Stimulated activated naive CD8-positive, alpha-beta T cell treated with anti-CD3 and anti-CD28 coated beads, Interleukin-15, Interleukin-2, amounts not matched to agents 100 U/mL and 50 U/mL, for 24 hours (primary cell): ENCODE measurements around the gene ANKS3.
A peak's percentile ranks its signal among the peaks of the same experiment; 100 is the strongest.

Experiments
- ATAC-seq: fragments of 150-1000 bp; cut with Tn5 transposase; one replicate; pipeline ENCODE4 v1.10.0; 2021
- DNase-seq: peaks from one replicate; pipeline ENCODE4 v3.0.0; 2021

ANKS3 gene

DNA sequence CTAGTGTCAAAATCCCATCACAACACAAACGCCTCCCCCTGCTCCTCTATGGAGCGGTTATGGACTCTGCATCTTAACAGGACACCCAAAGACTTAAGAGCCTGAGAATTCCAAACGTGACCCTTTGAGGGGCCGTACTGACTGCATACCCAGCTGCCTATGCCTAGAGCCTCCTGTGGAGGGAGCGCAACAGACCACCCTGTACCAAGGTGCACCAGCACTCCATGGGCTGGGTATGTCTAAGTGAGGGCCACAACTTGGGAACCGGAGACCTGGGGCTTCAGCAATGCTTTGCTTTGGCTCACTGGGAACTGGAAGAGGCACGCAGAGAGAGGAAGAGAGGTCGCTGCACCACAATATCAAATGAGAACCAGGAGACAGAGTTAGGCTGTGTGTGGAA, 5.4 kb downstream of the ANKS3 start:
- DNase-seq (no peak), ATAC-seq (no peak)

DNA sequence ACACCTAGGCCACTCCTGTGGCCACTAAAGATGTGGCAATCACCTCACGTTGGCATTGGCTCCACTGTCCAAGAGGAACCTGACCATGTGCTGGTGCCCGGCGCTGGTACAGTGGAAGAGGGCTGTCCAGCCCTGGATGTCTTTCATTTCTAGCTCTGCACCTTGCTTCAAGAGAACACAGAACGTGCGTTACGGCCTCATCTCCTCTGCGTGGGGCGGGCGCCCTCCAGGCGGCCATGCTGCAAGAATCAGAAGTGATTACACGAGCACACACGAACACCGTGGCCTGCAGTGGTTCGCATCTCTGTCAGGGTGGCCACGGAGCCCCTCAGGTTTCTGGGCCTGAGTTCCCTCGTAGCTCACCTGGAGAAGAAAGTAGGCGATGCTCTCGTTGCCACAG, 7.5 kb downstream of the ANKS3 start:
- no peak for ATAC-seq
- DNase-seq, result no peak

DNA sequence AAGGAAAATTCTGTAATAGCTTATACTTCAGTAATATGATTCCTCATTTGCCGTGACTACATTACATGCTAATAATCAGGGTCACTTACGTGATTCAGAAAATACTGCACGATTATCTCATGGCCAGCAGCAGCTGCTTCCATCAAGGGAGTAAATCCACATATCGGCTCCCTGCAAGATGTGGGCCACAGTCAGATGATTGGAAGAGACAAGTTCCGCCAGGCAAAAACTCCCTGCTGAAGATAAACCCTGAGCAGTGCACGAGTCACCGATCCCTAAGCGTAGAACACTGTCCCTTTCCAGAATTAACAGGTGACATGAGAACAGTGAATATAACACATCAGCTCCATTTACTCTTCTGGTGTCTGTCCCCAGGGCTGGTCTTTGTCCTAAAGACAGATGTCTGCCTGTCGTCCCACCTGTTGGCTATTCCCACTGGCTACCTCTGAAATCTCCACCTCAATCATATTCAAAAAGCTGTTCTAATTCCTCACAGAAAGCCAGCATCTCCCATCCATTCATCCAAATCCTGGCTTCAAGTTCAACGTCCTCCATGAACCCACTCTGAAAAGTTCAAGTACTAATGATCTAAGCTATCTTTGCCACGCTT, 9.3 kb downstream of the ANKS3 start:
- ATAC-seq, result no peak
- DNase-seq, result no peak

DNA sequence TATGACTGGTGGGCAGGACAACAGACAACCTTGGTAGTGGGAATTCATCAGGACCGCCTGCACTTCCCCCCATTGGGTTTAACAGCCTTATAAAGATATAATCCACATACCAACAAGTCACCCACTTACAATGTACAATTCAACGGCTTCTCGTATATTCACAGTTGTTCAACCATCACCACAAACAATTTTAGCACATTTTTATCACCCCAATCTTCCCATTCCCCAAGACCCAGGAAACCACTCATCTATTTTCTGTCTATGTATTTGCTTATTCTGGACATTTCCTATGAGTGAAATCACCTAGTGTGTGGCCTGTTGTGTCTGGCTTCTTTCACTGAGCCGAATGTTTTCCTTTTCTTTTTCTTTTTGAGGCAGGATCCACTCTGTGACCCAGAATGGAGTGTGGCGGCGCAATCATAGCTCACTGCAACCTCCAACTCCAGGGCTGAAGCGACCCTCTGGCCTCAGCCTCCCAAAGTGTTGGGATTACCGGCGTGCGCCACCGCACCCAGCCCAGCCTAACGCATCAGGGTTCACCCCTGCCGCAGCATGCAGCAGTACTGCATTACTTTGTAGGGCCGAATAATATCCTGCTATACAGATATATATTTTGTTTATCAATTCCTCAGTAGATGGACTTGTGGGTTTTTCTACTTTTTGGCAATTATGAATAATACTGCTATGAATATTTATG, 10.9 kb downstream of the ANKS3 start:
- DNase-seq (no peak), ATAC-seq (no peak)

DNA sequence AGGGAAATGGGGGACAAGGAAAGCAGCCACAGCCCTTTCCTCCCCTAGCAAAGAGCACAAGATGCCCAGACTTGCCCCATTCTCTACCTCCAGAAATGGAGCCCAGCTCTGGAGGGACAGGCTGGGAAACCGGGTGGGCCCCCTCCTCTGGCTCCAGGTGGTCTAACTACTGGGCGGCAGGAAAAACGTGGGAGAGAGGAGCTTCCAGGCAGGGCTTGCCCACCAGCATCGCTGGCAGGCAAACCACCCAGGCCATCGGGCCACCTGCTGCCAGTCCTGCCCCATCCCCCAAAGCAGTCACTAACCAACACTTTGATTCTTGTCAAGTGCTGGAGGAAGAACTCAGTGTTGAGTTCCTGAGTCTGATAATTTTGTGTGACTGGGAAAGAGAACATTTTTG, 15.6 kb downstream of the ANKS3 start:
- no peak for DNase-seq
- ATAC-seq, result no peak

DNA sequence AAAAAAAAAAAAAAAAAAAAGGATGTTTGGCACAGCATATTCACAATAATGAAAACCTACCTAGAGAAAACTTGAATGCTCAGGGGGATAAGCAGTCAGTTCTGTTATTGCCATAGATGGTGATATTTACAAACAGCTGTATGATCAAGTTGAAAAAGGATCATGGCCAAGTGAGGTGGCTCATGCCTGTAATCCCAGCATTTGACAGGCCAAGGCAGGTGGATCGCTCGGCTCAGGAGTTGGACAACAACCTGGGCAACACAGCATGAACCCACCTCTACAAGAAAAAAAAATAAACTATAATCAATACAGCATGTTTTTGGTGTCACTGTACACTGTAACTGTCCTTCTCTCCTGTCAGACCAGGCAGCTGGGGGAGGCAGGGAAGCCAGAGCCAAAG, 19.1 kb downstream of the ANKS3 start:
- ATAC-seq (no peak), DNase-seq (no peak)

DNA sequence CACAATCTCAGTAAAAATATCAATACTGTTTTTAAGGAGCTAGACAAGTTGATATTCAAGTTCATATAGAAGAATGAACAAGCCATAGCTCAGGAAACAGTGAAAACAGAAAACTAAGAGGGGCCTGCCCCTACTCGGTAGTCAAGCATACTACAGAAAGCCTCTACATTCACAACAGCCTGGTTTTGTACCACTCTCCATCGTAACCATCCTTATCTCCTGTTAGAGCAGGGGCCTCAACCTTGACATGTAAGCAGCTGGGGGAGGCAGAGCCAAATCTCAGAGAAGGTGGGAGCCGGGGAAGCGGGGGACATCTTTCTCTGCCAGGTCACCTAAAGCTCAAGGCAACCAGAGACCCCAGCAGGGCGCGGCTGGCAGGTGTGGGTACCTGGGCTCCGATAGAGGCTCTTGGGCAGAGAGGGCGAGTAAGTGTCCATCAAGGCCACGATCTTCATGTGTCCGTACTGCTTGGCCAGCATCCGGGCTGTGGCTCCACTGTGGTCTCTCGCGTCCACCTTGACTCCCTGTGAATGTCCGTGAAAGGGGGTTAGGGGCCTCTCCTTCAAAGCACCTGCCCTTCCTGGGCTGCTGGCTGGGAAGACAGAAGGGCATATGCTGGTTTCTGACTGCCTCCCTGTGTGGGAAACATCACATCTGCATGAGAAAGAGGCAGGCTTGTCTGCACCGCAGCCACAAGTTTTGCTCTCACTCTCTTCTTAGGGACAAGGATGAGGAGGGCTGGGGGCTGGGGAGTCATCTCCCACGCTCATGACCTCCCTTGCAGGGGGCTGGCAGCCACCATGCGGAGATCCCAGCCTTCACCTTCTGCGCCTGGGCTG, 20.2 kb downstream of the ANKS3 start:
- no peak for DNase-seq
- ATAC-seq, result no peak

DNA sequence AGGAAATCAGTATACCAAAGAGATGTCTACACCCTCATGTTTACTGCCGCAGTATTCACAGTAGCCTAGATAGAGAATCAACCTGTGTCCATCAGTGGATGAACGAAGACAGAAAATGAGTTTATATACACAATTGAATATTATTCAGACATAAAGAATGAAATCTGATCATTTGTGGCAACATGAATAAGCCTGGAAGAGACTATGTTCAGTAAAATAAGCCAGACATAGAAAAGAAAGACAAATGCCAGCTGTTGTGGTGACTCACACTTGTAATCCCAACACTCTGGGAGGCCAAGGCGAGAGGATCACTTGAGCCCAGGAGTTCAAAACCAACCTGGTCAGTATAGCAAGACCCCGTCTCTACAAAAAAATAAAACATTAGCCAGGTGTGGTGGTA, 24.6 kb downstream of the ANKS3 start:
- no peak for ATAC-seq
- no peak for DNase-seq

DNA sequence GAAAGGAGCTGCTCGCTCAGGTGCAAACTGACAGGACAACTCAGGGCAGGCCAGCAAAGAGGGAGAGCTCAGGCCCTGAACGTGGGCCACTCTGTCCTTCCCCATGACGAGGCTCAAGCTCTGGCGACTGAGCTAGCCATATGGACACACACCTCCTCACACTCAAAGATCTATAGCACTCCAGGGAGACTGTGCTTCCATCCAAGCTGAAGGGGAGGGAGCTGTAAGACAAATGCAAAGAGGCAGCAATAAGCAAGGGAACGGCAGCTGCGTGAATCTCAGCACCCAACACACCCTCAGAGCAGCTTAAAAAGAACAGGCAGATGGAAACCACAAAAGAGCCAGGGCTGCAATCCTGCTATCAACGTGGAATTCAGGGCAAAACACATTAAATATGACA, 27.2 kb downstream of the ANKS3 start:
- DNase-seq, result no peak
- ATAC-seq, result no peak

DNA sequence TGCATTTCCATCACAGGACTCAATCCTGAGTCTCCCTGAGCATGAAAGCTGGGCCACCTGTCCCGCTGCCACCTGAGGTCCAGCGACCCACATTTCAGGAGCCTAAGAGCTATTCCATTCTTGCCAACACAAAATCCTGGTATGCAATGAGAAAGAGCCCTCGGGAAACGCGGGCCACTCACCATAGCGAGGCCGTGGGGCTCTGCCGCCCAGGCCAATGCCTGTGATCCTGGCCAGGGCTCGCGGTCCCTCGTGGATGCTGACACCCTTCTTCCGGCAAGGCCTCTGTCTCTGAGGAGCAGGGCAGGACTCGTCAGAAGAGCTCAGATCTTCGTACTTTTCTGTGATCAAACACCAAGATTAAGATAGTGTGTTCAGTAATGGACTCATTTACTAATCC, 29.2 kb downstream of the ANKS3 start:
- ATAC-seq, result no peak
- DNase-seq, result no peak

DNA sequence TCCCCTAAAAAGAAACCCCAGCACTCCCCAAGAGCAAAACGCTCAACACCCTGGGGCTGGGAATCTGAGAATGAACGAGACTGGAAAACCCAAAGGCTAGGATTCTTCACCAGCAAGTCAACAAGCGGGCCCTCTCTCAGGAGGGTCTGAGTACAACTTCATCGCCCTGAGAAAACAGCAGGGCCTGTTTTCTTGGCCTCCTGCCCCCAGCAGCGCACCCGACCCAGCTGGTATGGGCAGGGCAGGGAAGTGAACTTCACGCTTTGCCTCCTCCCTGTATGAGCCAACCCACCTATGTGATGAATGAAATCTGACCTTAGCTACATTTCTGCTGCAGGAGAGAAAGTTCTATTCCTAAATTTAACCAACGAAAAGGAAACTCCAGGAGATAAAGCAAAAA, 29.6 kb downstream of the ANKS3 start:
- no peak for ATAC-seq

DNA sequence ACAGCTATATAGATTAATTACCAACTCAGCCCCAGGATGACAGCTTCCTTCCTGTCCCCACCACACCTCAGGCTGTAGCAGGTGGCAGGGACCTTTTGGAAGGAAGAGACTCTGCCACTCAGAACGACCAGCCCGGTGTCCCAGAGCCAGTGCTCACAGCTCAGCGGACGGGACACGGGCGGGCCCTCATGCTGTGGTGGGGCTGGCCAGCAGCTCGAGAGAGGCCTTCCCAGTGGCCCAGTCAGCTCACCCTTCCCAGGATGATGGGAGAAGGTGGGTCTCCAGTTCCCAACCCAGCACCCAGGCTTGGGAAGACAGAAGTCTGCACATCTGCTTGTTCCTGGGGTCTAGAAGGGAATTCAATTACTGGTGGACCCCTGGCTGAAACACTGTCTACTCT, 30.2 kb downstream of the ANKS3 start:
- ATAC-seq (no peak), DNase-seq (no peak)

More for the DNA sequence above, 29.6 kb downstream of the ANKS3 start:
- no peak for DNase-seq

DNA sequence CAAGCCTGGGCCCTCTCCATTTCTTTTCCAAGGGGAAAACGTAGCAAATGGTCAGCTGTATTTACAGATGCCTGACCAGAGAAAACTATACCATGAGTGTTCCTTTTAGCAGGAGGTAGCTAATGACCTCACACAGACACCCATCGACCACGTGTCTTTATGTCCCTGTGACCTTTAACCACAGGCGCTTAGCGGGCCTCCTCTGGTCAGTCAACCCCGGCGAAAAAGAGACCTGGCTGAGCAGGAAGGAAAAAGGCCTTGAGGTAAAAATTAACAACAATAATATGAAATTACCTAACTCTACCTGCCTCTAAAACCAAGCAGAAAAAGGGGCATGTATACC, 31.6 kb downstream of the ANKS3 start:
- DNase-seq, result no peak
- ATAC-seq, result no peak

DNA sequence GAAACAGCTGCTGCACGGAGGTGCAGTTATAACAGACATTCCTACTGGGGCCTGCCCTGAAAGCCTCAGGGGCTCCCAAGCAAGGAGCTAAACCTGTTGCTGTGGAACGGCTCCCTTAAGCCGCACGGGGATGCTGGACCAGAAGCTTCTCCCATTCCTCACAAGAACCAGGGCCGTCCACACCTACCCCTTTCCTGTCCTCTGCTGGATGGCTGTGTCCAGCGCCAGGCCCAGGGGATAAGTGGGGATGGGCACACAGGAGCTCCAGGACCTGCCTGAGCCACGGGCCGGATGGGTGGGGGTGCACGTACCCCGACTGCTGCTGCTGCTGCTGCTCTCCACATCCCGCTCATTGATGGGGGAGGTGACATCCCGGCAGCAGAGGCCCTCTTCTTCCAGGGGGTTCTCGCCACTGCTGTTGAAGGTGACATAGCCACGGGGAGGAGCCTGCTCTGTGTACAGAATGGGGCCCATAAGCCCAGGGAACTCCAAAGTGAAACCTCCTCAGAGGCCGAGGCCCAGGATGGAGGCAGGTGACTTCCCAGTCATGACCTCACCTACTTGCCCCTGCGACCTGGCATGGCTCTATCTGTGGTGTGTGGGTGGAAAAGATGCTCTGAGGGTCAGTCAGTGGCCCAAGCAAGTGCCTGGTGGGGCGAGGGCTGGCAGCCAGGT, 32.1 kb downstream of the ANKS3 start:
- DNase-seq (no peak), ATAC-seq (no peak)

DNA sequence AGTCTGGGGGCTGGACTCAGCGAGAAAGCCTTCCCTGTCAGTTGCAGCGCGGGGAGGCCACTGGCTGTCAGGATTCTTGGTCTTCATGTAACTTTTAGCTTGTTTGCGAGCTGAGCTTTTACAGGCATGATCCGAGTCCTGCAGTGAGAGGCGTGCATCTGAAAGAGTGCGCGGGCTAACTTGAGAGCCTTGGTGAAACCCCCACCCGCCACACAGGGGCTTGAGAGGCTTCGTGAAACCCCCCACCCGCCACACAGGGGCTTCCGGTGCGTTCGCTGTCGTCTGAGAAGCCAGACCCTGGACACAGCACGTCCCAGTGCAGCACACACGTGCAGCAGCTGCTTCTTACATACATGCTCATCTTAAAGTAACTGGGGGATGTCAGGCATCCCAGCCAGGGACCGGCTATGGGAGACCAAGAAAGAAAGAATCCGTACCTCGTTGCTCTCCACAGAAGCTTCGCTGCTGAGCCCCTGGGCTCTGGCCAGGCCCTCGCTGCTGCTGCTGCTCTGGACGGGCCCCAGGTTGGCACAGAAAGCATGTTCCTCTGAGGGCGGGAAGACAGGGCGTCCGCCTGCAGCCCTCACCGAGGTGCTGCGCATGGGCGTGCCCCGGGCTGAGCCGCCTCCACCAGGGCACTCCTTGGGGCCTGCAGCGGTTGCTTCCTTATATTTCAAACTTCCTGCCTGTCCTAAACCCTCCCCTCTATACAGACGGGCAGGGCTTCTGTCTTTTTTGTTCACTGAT, 32.9 kb downstream of the ANKS3 start:
- ATAC-seq, result no peak
- DNase-seq, result no peak

DNA sequence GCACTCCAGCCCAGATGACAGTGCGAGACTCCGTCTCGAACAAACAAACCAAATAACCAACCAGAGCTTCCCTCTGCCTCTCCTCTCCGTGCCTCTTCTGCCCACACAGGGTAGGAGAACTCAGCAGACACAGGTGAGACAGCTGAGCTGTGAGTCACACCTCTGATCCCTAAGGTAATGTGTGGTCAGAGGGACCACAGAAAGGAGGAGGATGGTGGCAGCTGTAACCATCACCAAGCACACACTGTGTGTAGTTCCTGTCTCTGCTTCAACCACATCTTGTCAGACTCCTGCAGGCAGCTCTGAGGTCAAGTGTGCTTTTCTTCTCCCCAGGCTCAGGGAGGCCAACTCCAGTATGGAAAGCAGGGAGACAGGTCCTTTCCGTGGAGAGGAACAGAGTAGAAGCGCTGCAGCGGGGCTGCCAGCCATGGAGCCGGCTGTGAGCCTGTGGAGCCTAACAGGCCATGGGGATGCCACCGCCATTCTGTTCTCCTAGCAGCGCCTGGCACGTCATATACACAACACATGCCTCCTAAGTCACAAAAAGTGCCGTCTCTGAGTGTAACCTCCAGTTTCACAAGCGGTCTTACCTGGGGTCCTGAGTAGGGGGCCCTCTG, 33.6 kb downstream of the ANKS3 start:
- DNase-seq (no peak), ATAC-seq (peak; percentile 75)

DNA sequence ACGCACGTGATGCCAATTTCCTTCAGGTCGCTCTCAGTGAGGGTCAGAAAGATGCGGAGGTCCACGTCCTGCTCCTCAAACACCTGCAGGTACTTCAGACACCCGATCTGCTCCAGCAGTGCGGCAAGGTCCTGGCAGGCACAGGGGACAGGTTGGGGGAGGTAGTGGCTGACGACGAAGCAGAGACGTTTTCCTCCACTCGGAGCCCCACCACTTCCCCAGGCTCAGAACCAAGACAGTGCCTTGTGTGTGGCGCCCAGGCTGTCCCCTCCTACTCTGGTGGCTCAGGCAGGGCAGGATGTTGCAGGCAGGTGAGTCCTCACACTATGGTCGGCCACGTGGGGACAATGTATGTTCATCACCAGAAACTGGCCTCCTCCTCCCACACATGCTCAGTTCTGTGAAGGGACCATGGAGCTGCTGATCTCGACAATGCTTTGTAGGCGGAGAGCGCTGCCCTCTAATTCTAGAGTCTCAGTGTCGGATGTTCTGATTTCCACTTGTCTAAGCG, 35.0 kb downstream of the ANKS3 start:
- DNase-seq, result no peak

DNA sequence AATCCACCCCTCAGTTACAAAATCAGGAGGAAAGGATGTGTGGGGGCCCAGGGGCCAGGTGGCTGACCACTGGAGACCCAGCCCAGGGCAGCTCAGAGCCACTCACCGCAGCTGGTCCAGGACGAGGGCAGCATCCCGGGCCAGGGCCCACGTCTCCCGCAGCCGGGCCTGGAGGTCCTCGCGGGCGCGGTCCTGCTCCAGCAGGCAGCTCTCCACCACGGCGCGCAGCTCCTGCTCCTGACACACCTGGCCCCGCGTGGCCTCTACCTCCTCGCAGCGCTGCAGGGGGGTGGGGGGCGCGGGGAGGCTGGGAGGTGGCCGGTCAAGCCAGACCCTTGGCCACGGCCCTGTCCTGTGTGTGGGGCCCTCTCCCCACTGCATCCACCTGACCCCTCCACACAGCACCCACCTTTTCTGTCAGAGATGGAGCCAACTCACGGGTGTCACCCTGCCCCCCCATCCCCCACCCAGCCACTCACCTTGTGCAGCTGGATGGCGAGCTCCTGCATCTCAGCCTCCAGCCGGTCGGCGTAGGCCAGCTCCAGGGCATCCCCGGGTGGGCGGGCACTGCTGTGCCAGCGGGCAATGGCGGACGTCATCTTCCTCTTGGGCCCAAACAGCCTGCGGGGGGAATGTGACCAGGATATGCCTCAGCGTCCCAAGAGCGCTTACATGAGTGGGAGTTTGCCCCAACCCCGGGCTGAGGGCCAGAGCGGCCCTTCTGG, 35.6 kb downstream of the ANKS3 start:
- no peak for DNase-seq
- ATAC-seq, result no peak

More for the DNA sequence above, 35.0 kb downstream of the ANKS3 start:
- no peak for ATAC-seq

DNA sequence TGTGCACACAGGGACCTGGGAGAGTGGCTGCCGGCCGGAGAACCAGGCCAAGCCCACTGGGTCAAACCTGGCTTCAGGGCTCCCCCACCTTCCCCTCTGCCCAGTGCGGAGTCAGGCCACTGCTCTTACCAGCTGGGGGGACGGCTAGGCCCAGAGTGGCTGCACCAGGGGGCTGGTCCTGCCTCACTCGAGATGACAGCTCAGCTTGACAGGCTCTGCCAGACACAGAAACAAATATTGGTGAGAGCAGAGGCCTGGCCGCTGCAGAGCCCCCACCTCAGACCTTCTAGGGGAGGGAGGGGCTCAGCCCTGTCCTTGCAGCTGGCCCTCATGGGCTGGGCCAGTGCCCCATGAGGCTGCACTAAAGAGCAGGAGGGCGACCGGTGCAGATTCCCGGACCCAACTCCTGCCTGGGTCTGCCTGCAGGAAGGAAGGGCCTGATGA, 36.2 kb downstream of the ANKS3 start:
- no peak for DNase-seq
- no peak for ATAC-seq

DNA sequence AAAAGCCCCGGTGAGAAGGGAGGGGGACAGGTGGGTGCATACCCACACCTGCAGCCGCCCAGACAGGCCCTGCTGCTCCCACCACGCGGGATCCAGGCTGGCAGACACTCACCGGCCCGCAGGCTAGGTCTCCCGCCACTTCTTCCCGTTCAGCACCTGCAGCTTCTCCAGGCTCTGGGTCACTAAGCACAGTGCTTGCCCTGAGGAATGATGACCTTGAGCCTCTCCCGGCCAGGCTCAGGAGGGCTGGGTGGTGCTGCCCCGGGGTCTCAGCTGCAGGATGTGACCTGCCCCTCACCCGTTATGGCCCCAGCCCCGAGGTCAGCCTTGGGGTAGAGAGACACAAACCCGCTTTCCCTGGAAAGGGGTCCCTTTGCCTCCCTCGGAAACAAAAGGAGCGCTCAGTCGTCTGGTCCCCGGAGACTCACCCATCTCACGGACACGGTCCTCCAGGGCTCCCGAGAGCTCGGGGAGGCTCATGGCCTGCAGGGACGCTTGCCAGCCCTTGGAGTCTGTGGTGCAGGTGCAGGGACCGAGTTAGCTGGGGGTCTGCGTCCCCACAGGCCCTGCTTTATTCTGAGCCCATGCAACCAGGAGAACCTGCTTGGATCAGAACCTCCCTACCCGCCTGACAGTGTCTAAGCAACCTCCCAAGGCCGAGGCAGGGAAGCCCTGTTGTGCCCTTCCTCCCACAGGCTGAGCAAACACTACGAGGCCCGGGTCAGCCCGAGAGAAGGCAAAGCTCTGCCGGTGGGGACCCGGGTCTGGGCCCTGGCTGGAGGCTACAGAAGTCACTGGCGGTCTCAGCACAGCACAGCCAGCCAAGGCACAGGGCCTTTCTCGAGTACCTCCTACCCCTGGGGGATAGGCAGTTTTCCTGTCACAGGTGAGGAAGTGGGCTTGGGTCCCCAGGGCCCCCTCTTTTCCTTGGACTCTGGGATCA, 36.9 kb downstream of the ANKS3 start:
- ATAC-seq (no peak), DNase-seq (no peak)
